Transverse colon (tissue), 4 donors: ENCODE results near the gene ACP4.

Source experiments
- CTCF ChIP-seq, 5 experiments: fragments of 200-600 bp in 3 of 5; fragments of 450-650 bp in 2 of 5; sonication (generic) in 3 of 5; IDR thresholded peaks; 1 replicate in 2 of 5; 2 replicates in 3 of 5; pipeline ENCODE4 v1.5.1; 2016 to 2017; ENCODE audit warnings: antibody characterized with exemption in 5 of 5, inconsistent platforms in 3 of 5, mild to moderate bottlenecking in 2 of 5, moderate library complexity in 1 of 5
- EP300 ChIP-seq: sonication (generic); formaldehyde crosslinking; IDR thresholded peaks from one replicate; pipeline ENCODE4 v1.6.1; 2017; ENCODE audit warnings: antibody characterized with exemption, low read depth
- POLR2A ChIP-seq: fragments of 450-650 bp; IDR thresholded peaks from one replicate; pipeline ENCODE4 v1.6.1; 2016; ENCODE audit warnings: antibody characterized with exemption, mild to moderate bottlenecking, moderate library complexity
- POLR2AphosphoS5 ChIP-seq, 3 donors: sonication (generic); formaldehyde crosslinking; IDR thresholded peaks; one replicate each; pipeline ENCODE4 v1.6.1; 2016; ENCODE audit warnings: antibody characterized with exemption in 3 of 3

GRCh38 chr19:50833117-50833801, 43.0 kb downstream of the ACP4 start, which contains the start of gene KLK15:
- TF ChIP-seq CTCF (IDR thresholded peaks at IDR 0.05) (no peak), POLR2AphosphoS5 (IDR thresholded peaks at IDR 0.05) (no peak), EP300 (no peak), POLR2A (no peak)
